A673 (cell line): ENCODE measurements around the gene UVRAG. TPM values are rescaled to one million over a fixed set of nuclear protein-coding genes. Genes with fewer than 3 reads are reported as not detected.

ENCODE experiments used
- BruUV-seq: library from RNA; stranded (reverse); fragments of 400-500 nt; replicated peaks from 2 replicates; lab custom pipeline; 2021; lab: Mats Ljungman, UMichigan
- CTCF ChIA-PET: fragments of 300-600 bp; sonication (Branson Sonifier 250); formaldehyde crosslinking; loops from one replicate; lab custom pipeline; 2022; ENCODE audit warnings: antibody characterized with exemption; lab: Charles Lee
- POLR2A ChIA-PET: fragments of 300-600 bp; sonication (Branson Sonifier 250); formaldehyde crosslinking; loops from one replicate; lab custom pipeline; 2022; ENCODE audit warnings: antibody characterized with exemption; ENCODE audit not compliant: low non-redundant PET; lab: Charles Lee
- DNase-seq: peaks from one replicate; pipeline ENCODE4 v3.0.0-alpha.2; 2015; ENCODE audit warnings: low spot score
- H3K27ac ChIP-seq: fragments of 200-600 bp; sonication (generic); 2 replicates; pipeline ENCODE4 v1.5.1; 2016; ENCODE audit warnings: mixed run types, low read depth, mild to moderate bottlenecking, mixed read lengths, antibody characterized with exemption, low read length; ENCODE audit not compliant: poor library complexity, severe bottlenecking
- H3K27me3 ChIP-seq: fragments of 200-600 bp; sonication (generic); replicated peaks from 2 replicates; pipeline ENCODE4 v1.6.1; 2017; ENCODE audit warnings: mixed run types, low read depth, mild to moderate bottlenecking, mixed read lengths, antibody characterized with exemption, low read length; ENCODE audit not compliant: insufficient read depth, poor library complexity
- H3K36me3 ChIP-seq: fragments of 200-600 bp; sonication (generic); 2 replicates; pipeline ENCODE4 v1.6.1; 2016; ENCODE audit warnings: mixed run types, mild to moderate bottlenecking, mixed read lengths, antibody characterized with exemption, low read length; ENCODE audit not compliant: insufficient read depth, poor library complexity, severe bottlenecking
- H3K4me1 ChIP-seq: fragments of 200-600 bp; sonication (generic); 2 replicates; pipeline ENCODE4 v1.6.1; 2017; ENCODE audit warnings: mixed run types, mild to moderate bottlenecking, mixed read lengths, antibody characterized with exemption, low read length; ENCODE audit not compliant: insufficient read depth, poor library complexity, severe bottlenecking
- H3K4me3 ChIP-seq: fragments of 200-600 bp; sonication (generic); 2 replicates; pipeline ENCODE4 v1.5.1; 2016; ENCODE audit warnings: low read depth, mixed run types, mild to moderate bottlenecking, mixed read lengths, low read length; ENCODE audit not compliant: poor library complexity, severe bottlenecking
- H3K9me3 ChIP-seq: fragments of 200-600 bp; sonication (generic); 2 replicates; pipeline ENCODE4 v1.6.1; 2016; ENCODE audit warnings: mixed run types, low read depth, mild to moderate bottlenecking, mixed read lengths, antibody characterized with exemption, low read length; ENCODE audit not compliant: poor library complexity, severe bottlenecking
- CTCF ChIP-seq: fragments of 300-800, 200-600 bp; sonication (generic); conservative IDR thresholded peaks from 2 replicates; pipeline ENCODE4 v1.5.1; 2017; ENCODE audit warnings: low read depth, mild to moderate bottlenecking, antibody characterized with exemption, low read length, moderate library complexity, mixed read lengths
- EZH2 ChIP-seq: fragments of 200-600 bp; sonication (generic); IDR thresholded peaks from 2 replicates; pipeline ENCODE4 v1.6.1; 2017; ENCODE audit warnings: borderline replicate concordance, low read depth, mild to moderate bottlenecking, mixed read lengths, antibody characterized with exemption, low read length; ENCODE audit not compliant: poor library complexity, severe bottlenecking
- intact Hi-C: fragments of 100-400 bp; cut with micrococcal nuclease; formaldehyde crosslinking; loops from one replicate; pipeline ENCODE4 v1.10.0; 2022; ENCODE audit not compliant: unreplicated experiment
- total RNA-seq: library from RNA; stranded (reverse); gene quantifications from 2 replicates; pipeline ENCODE4 v1.2.3, GENCODE V29; 2021

The UVRAG gene
- total RNA-seq, 1 experiment from 2014 or later = 21.1 TPM

- Histone ChIP-seq H3K36me3 (no peaks in the 10 kb centered on the region), H3K9me3 (no peaks in the 10 kb centered on the region), H3K27me3 (no peaks in the 10 kb centered on the region), H3K4me1 (no peaks in the 10 kb centered on the region), H3K4me3 (no peak overlapping the region), H3K27ac (no peak overlapping the region)
- BruUV-seq = no TSS peak
- ChIA-PET POLR2A (no interaction called here), CTCF (no interaction called here)
- intact Hi-C loops = no loop called here
- TF ChIP-seq EZH2 = no peak
- no peak for TF ChIP-seq CTCF
- no peak for DNase-seq
These were observed 165.0 kb downstream of the UVRAG start for GRCh38 chr11:75980031-75980430.

GRCh38 chr11:75981546-75981945, 166.5 kb downstream of the UVRAG start:
- H3K4me3 ChIP-seq = no peak overlapping the region
- TF ChIP-seq CTCF (no peak), EZH2 (no peak)
- intact Hi-C loops = no loop called here
- no TSS peak for BruUV-seq
- H3K36me3 ChIP-seq = no peaks in the 10 kb centered on the region
- POLR2A ChIA-PET = no interaction called here
- no peaks in the 10 kb centered on the region for H3K27me3 ChIP-seq
- H3K4me1 ChIP-seq = no peaks in the 10 kb centered on the region
- no peak for DNase-seq
- CTCF ChIA-PET = no interaction called here
- H3K9me3 ChIP-seq = no peaks in the 10 kb centered on the region
- H3K27ac ChIP-seq = no peak overlapping the region

- Histone ChIP-seq H3K4me3 (no peak overlapping the region), H3K36me3 (no peaks in the 10 kb centered on the region), H3K9me3 (no peaks in the 10 kb centered on the region), H3K27me3 (no peaks in the 10 kb centered on the region), H3K27ac (no peak overlapping the region), H3K4me1 (no peaks in the 10 kb centered on the region)
- CTCF ChIA-PET = no interaction called here
- intact Hi-C loops = no loop called here
- TF ChIP-seq EZH2 (no peak), CTCF (no peak)
- no peak for DNase-seq
- BruUV-seq = no TSS peak
- POLR2A ChIA-PET = no interaction called here
These were observed 167.3 kb downstream of the UVRAG start for GRCh38 chr11:75982309-75982708.
